Endothelial cell of umbilical vein (primary cell): ENCODE data around the gene HEATR3. TPM values are rescaled to one million over a fixed set of nuclear protein-coding genes. Genes with fewer than 3 reads are reported as not detected.
A peak's percentile ranks its signal among the peaks of the same experiment; 100 is the strongest.

Source experiments
- BruUV-seq: library from RNA; stranded (reverse); fragments of 400-500 nt; replicated peaks from 2 replicates; lab custom pipeline; 2021; lab: Mats Ljungman, UMichigan
- CTCF ChIA-PET: fragments of 300-600, 350-600 bp; sonication (Branson Sonifier 250); formaldehyde crosslinking; loops from one replicate; lab custom pipeline; 2021; ENCODE audit warnings: antibody characterized with exemption, inconsistent platforms; lab: Charles Lee
- POLR2A ChIA-PET: fragments of 300-600, 350-600 bp; sonication (Branson Sonifier 250); formaldehyde crosslinking; loops from one replicate; lab custom pipeline; 2021; ENCODE audit warnings: antibody characterized with exemption, inconsistent platforms; lab: Charles Lee
- DNase-seq: peaks from one replicate; pipeline ENCODE4 v3.0.0-alpha.2; 2011; ENCODE audit warnings: low read depth, low spot score
- FAIRE-seq: peaks from 2 replicates; lab custom pipeline; 2011; peaks lifted over from hg19 to GRCh38; lab: Jason Lieb, UNC
- H2AFZ ChIP-seq: 2 replicates; pipeline ENCODE4 v1.6.0; 2012; ENCODE audit warnings: low read depth, low read length, control low read depth, inconsistent platforms
- H3K27ac ChIP-seq: 2 replicates; pipeline ENCODE4 v1.5.1; 2011; ENCODE audit warnings: low read depth, mild to moderate bottlenecking, control low read depth, low read length, moderate library complexity; ENCODE audit not compliant: insufficient read depth
- H3K27me3 ChIP-seq, 2 experiments: 2 replicates each; pipeline versions ENCODE4 v1.6.0 to v1.6.1; 2011; ENCODE audit warnings: low read length in 2 of 2, mixed read lengths in 1 of 2; ENCODE audit not compliant: control insufficient read depth in 2 of 2, insufficient read depth in 2 of 2
- H3K36me3 ChIP-seq, 2 experiments: 2 replicates in 1 of 2; 3 replicates in 1 of 2; pipeline ENCODE4 v1.5.1; 2011; ENCODE audit warnings: low read length in 2 of 2, mild to moderate bottlenecking in 1 of 2, moderate library complexity in 1 of 2; ENCODE audit not compliant: control insufficient read depth in 2 of 2, insufficient read depth in 2 of 2; ENCODE audit errors: extremely low read depth in 1 of 2
- H3K4me1 ChIP-seq: 3 replicates; pipeline ENCODE4 v1.5.1; 2011; ENCODE audit warnings: mild to moderate bottlenecking, low read length; ENCODE audit not compliant: control insufficient read depth, insufficient read depth; ENCODE audit errors: extremely low read depth
- H3K4me2 ChIP-seq: 2 replicates; pipeline ENCODE4 v1.6.1; 2011; ENCODE audit warnings: low read length, control low read depth, mixed read lengths; ENCODE audit not compliant: insufficient read depth
- H3K4me3 ChIP-seq, 3 experiments: fragments of 200-600 bp in 1 of 3; sonication (generic), shearing (Covaris generic) in 1 of 3; replicated peaks in 1 of 3; 2 replicates each; pipeline ENCODE4 v1.5.1; 2011 to 2016; ENCODE audit warnings: control low read depth in 3 of 3, low read length in 3 of 3, mild to moderate bottlenecking in 2 of 3, inconsistent platforms in 1 of 3, low read depth in 1 of 3, moderate library complexity in 1 of 3; ENCODE audit not compliant: insufficient read depth in 1 of 3
- H3K79me2 ChIP-seq: 2 replicates; pipeline ENCODE4 v1.6.0; 2012; ENCODE audit warnings: low read length, inconsistent platforms; ENCODE audit not compliant: control insufficient read depth, insufficient read depth
- H3K9ac ChIP-seq: replicated peaks from 2 replicates; pipeline ENCODE3; 2011; ENCODE audit warnings: low read length, control low read depth; ENCODE audit not compliant: insufficient read depth; ENCODE audit errors: extremely low read depth
- H3K9me1 ChIP-seq: replicated peaks from 3 replicates; pipeline ENCODE4 v1.6.0; 2011; ENCODE audit warnings: mild to moderate bottlenecking, low read length; ENCODE audit not compliant: control insufficient read depth, insufficient read depth; ENCODE audit errors: extremely low read depth
- H3K9me3 ChIP-seq: replicated peaks from 2 replicates; pipeline ENCODE4 v1.5.1; 2012; ENCODE audit warnings: low read length, inconsistent platforms; ENCODE audit not compliant: control insufficient read depth, insufficient read depth
- H4K20me1 ChIP-seq: replicated peaks from 2 replicates; pipeline ENCODE3; 2011; ENCODE audit warnings: mild to moderate bottlenecking, low read length; ENCODE audit not compliant: control insufficient read depth, insufficient read depth; ENCODE audit errors: extremely low read depth
- CTCF ChIP-seq, 2 donors: IDR thresholded peaks; 1 replicate in 1 of 2; 2 replicates in 1 of 2; pipeline ENCODE4 v1.5.1; 2011; ENCODE audit warnings: low read length in 2 of 2, mild to moderate bottlenecking in 2 of 2, moderate library complexity in 2 of 2, control low read depth in 1 of 2, inconsistent platforms in 1 of 2, low read depth in 1 of 2; ENCODE audit not compliant: insufficient read depth in 1 of 2; ENCODE audit errors: extremely low read depth in 1 of 2
- EZH2 ChIP-seq: IDR thresholded peaks from 2 replicates; pipeline ENCODE4 v1.6.1; 2012; ENCODE audit warnings: borderline replicate concordance, low read depth, mild to moderate bottlenecking, moderate library complexity, low read length, inconsistent platforms; ENCODE audit not compliant: severe bottlenecking
- FOS ChIP-seq: IDR thresholded peaks from 2 replicates; pipeline ENCODE4 v1.6.1; 2011; ENCODE audit warnings: mild to moderate bottlenecking, low read length, moderate library complexity, borderline replicate concordance; ENCODE audit not compliant: insufficient read depth
- GATA2 ChIP-seq: IDR thresholded peaks from 2 replicates; pipeline ENCODE4 v1.7.0; 2011; ENCODE audit warnings: low read depth, mild to moderate bottlenecking, moderate library complexity, mixed read lengths, low read length; ENCODE audit not compliant: insufficient read length, insufficient read depth
- JUN ChIP-seq: IDR thresholded peaks from 2 replicates; pipeline ENCODE4 v1.6.1; 2011; ENCODE audit warnings: borderline replicate concordance, low read depth; ENCODE audit not compliant: insufficient read length, insufficient read depth
- MAX ChIP-seq: IDR thresholded peaks from 2 replicates; pipeline ENCODE4 v1.6.1; 2011; ENCODE audit not compliant: insufficient read depth, insufficient read length
- MYC ChIP-seq: IDR thresholded peaks from one replicate; pipeline ENCODE4 v1.6.1; 2011; ENCODE audit warnings: mild to moderate bottlenecking, low read depth, low read length
- POLR2A ChIP-seq: IDR thresholded peaks from 2 replicates; pipeline ENCODE4 v1.6.1; 2012; ENCODE audit warnings: low read depth, mild to moderate bottlenecking, control low read depth, low read length
- POLR2AphosphoS5 ChIP-seq: IDR thresholded peaks from 2 replicates; pipeline ENCODE4 v1.6.1; 2012; ENCODE audit warnings: low read depth, mild to moderate bottlenecking, control low read depth, low read length, moderate library complexity; ENCODE audit not compliant: insufficient read depth
- dilution Hi-C: fragments of 300-500 bp; cut with MboI; formaldehyde crosslinking; loops from one replicate; pipeline ENCODE4 v1.15.0; 2019; ENCODE audit warnings: low sequenced_read_pairs; ENCODE audit not compliant: extremely low pct_ligation_motif_present
- intact Hi-C: fragments of 100-400 bp; cut with micrococcal nuclease; formaldehyde crosslinking; loops from one replicate; pipeline ENCODE4 v1.10.0; 2022
- polyA plus RNA-seq, 4 experiments: library from polyadenylated mRNA; depleted of rRNA in 3 of 4; stranded (reverse) in 3 of 4; unstranded in 1 of 4; fragments of >200 nt; gene quantifications; 2 replicates each; pipeline versions ENCODE4 v1.2.1 to v1.2.3, GENCODE V29; 2011 to 2012; ENCODE audit warnings: missing spikeins in 1 of 4
- total RNA-seq: library from RNA; stranded (reverse); gene quantifications from 2 replicates; pipeline ENCODE4 v1.2.3, GENCODE V29; 2021

The HEATR3 gene
- total and polyA plus RNA-seq, 2 donors (not counting 3 experiments of a cell fraction or from before 2014, with no cell fraction given), result 6.7 to 23.1 TPM

GRCh38 chr16:50151322-50151721 lies 85.6 kb downstream of the HEATR3 start:
- dilution Hi-C loops, result no loop called here
- TF ChIP-seq CTCF (IDR thresholded peaks at IDR 0.05; ENCODE audit: extremely low read depth in 1 of 2, insufficient read depth in 1 of 2, low read depth in 1 of 2, low read length in 2 of 2) (no peak), FOS (no peak), EZH2 (no peak), MYC (no peak), POLR2AphosphoS5 (no peak), GATA2 (no peak), JUN (no peak), POLR2A (no peak), MAX (no peak)
- CTCF ChIA-PET, result interaction anchor here (0.7 to 4.9 kb wide), 8 partner anchors 13 to 514 kb away, joined by 3 to 34 read pairs (median 3); partner anchors contain the start of gene CNEP1R1
- Histone ChIP-seq H3K36me3 (no peaks in the 10 kb centered on the region), H4K20me1 (peaks cover 2% of the 10 kb centered on the region), H3K9me3 (no peaks in the 10 kb centered on the region), H2AFZ (peak overlapping the region; percentile 11), H3K4me1 (peaks cover 17% of the 10 kb centered on the region), H3K4me2 (no peak overlapping the region), H3K9me1 (no peaks in the 10 kb centered on the region), H3K27ac (no peak overlapping the region), H3K79me2 (peaks cover 28% of the 10 kb centered on the region), H3K9ac (no peak overlapping the region), H3K4me3 (no peak overlapping the region), H3K27me3 (no peaks in the 10 kb centered on the region)
- POLR2A ChIA-PET, result no interaction called here
- intact Hi-C loops, result loop anchor here (5.0 to 10.0 kb wide), 2 partner anchors 216 to 593 kb away; partner anchors contain the start of genes BRD7 and CYLD
- no TSS peak for BruUV-seq
- DNase-seq, result no peak
- no peak for FAIRE-seq
